ENCODE measurements around the gene ZFYVE27.
A peak's percentile ranks its signal among the peaks of the same experiment; 100 is the strongest.

The ZFYVE27 gene

GRCh38 chr10:97784200-97784810, 47.4 kb downstream of the ZFYVE27 start (continued):
- TF ChIP-seq ZNF76 (tag by site-specific recombination; IDR thresholded peaks at IDR 0.05; ENCODE audit: borderline replicate concordance, low read depth) (no peak), SP3 (tag by site-specific recombination; IDR thresholded peaks at IDR 0.05) (no peak), ZNF394 (tag by site-specific recombination; IDR thresholded peaks at IDR 0.05; ENCODE audit: borderline replicate concordance) (no peak)

- H3K9me3 ChIP-seq (ENCODE audit: control insufficient read depth, insufficient read depth, low read depth, low read length): no peaks in the 10 kb centered on the region
- peaks cover 5% of the 10 kb centered on the region; the same call in 1 of the 2 replicates for H3K4me1 ChIP-seq (ENCODE audit: control insufficient read depth, insufficient read depth, low read length)
- no peak for TF ChIP-seq ZSCAN30 (tag by site-specific recombination; IDR thresholded peaks at IDR 0.05)
- TF ChIP-seq GLIS1 (tag by site-specific recombination; IDR thresholded peaks at IDR 0.05): no peak
- no peak for TF ChIP-seq TRIM28 (IDR thresholded peaks at IDR 0.05; ENCODE audit: borderline replicate concordance, low read length)
- no peak for TF ChIP-seq PRDM10 (tag by site-specific recombination; IDR thresholded peaks at IDR 0.05)
- no peak for TF ChIP-seq ZNF350 (tag by site-specific recombination; IDR thresholded peaks at IDR 0.05)
- TF ChIP-seq ZNF585B (tag by site-specific recombination; IDR thresholded peaks at IDR 0.05): no peak
- TF ChIP-seq ZNF114 (tag by site-specific recombination; IDR thresholded peaks at IDR 0.05): no peak
- no peak for TF ChIP-seq ZNF768 (tag by site-specific recombination; IDR thresholded peaks at IDR 0.05)
- no peak for TF ChIP-seq ZFHX2 (tag by site-specific recombination; conservative IDR thresholded peaks at IDR 0.05)
- TF ChIP-seq IKZF3 (tag by site-specific recombination; IDR thresholded peaks at IDR 0.05): no peak
- TF ChIP-seq SETDB1 (IDR thresholded peaks at IDR 0.05; ENCODE audit: insufficient read length, low read length): no peak
- no peak for TF ChIP-seq ZNF473 (tag by site-specific recombination; IDR thresholded peaks at IDR 0.05)
- no peak for TF ChIP-seq SP2 (tag by site-specific recombination; IDR thresholded peaks at IDR 0.05)
- TF ChIP-seq ZNF600 (tag by site-specific recombination; IDR thresholded peaks at IDR 0.05): no peak
- no peak for TF ChIP-seq ZNF639 (tag by site-specific recombination; IDR thresholded peaks at IDR 0.05)
- H3K27ac ChIP-seq (ENCODE audit: extremely low read depth, low read depth, low read length): no peak overlapping the region
- H3K4me3 ChIP-seq (ENCODE audit: low read depth, low read length): no peak overlapping the region
- CTCF ChIA-PET: interaction anchor here (1.5 to 13.9 kb wide), 2 partner anchors 11 to 85 kb away, joined by 4 to 167 read pairs; no protein-coding TSS in a partner anchor
- POLR2A ChIA-PET: no interaction called here
- H3K36me3 ChIP-seq (ENCODE audit: control insufficient read depth in 2 of 2, insufficient read depth in 1 of 2, low read length in 2 of 2): no peaks in the 10 kb centered on the region
Observed at GRCh38 chr10:97785231-97785630, 48.3 kb downstream of the ZFYVE27 start.

GRCh38 chr10:97785731-97786130, 48.8 kb downstream of the ZFYVE27 start:
- Histone ChIP-seq H3K9me3 (ENCODE audit: control insufficient read depth, insufficient read depth, low read depth, low read length) (no peaks in the 10 kb centered on the region), H3K4me1 (ENCODE audit: control insufficient read depth, insufficient read depth, low read length) (peaks cover 5% of the 10 kb centered on the region; the same call in 1 of the 2 replicates), H3K27ac (ENCODE audit: extremely low read depth, low read depth, low read length) (no peak overlapping the region), H3K36me3 (ENCODE audit: control insufficient read depth in 2 of 2, insufficient read depth in 1 of 2, low read length in 2 of 2) (no peaks in the 10 kb centered on the region), H3K4me3 (ENCODE audit: low read depth, low read length) (no peak overlapping the region)
- CTCF ChIA-PET: interaction anchor here (1.2 to 13.9 kb wide), 3 partner anchors 10 to 84 kb away, joined by 4 to 167 read pairs (median 4); partner anchors contain the start of gene SFRP5
- POLR2A ChIA-PET: no interaction called here
- TF ChIP-seq ZNF112 (tag by site-specific recombination; IDR thresholded peaks at IDR 0.05) (no peak), TRIM28 (IDR thresholded peaks at IDR 0.05; ENCODE audit: borderline replicate concordance, low read length) (no peak), ZNF335 (tag by site-specific recombination; conservative IDR thresholded peaks at IDR 0.05) (no peak), ZNF132 (tag by site-specific recombination; IDR thresholded peaks at IDR 0.05; ENCODE audit: borderline replicate concordance) (no peak), ZNF664 (tag by site-specific recombination; IDR thresholded peaks at IDR 0.05) (peak; percentile 20; the same call in 1 of the 2 replicates), ZNF394 (tag by site-specific recombination; IDR thresholded peaks at IDR 0.05; ENCODE audit: borderline replicate concordance) (no peak)

Measured in HEK293 (cell line).